Measurements from ENCODE around the gene GBX2. TPM values are rescaled to one million over a fixed set of nuclear protein-coding genes. Genes with fewer than 3 reads are reported as not detected.

The GBX2 gene
- total and polyA plus RNA-seq, 2 experiments from 2014 or later, result 0.99 to 1.3 TPM

GRCh38 chr2:236175548-236176150 is 7.5 kb upstream of the GBX2 start:
- no peak for DNase-seq (ENCODE audit: low spot score)
- peaks cover 8% of the 10 kb centered on the region; the same call in 1 of the 2 replicates for H4K20me1 ChIP-seq (replicated peaks; ENCODE audit: insufficient read depth)
- no peak for ATAC-seq
- no peak overlapping the region for H3K4me3 ChIP-seq
- no peak for TF ChIP-seq EZH2phosphoT487 (IDR thresholded peaks at IDR 0.05; ENCODE audit: unreplicated experiment)
- no peak for TF ChIP-seq JUNB (IDR thresholded peaks at IDR 0.05; ENCODE audit: unreplicated experiment)
- TF ChIP-seq, protein P1, sequence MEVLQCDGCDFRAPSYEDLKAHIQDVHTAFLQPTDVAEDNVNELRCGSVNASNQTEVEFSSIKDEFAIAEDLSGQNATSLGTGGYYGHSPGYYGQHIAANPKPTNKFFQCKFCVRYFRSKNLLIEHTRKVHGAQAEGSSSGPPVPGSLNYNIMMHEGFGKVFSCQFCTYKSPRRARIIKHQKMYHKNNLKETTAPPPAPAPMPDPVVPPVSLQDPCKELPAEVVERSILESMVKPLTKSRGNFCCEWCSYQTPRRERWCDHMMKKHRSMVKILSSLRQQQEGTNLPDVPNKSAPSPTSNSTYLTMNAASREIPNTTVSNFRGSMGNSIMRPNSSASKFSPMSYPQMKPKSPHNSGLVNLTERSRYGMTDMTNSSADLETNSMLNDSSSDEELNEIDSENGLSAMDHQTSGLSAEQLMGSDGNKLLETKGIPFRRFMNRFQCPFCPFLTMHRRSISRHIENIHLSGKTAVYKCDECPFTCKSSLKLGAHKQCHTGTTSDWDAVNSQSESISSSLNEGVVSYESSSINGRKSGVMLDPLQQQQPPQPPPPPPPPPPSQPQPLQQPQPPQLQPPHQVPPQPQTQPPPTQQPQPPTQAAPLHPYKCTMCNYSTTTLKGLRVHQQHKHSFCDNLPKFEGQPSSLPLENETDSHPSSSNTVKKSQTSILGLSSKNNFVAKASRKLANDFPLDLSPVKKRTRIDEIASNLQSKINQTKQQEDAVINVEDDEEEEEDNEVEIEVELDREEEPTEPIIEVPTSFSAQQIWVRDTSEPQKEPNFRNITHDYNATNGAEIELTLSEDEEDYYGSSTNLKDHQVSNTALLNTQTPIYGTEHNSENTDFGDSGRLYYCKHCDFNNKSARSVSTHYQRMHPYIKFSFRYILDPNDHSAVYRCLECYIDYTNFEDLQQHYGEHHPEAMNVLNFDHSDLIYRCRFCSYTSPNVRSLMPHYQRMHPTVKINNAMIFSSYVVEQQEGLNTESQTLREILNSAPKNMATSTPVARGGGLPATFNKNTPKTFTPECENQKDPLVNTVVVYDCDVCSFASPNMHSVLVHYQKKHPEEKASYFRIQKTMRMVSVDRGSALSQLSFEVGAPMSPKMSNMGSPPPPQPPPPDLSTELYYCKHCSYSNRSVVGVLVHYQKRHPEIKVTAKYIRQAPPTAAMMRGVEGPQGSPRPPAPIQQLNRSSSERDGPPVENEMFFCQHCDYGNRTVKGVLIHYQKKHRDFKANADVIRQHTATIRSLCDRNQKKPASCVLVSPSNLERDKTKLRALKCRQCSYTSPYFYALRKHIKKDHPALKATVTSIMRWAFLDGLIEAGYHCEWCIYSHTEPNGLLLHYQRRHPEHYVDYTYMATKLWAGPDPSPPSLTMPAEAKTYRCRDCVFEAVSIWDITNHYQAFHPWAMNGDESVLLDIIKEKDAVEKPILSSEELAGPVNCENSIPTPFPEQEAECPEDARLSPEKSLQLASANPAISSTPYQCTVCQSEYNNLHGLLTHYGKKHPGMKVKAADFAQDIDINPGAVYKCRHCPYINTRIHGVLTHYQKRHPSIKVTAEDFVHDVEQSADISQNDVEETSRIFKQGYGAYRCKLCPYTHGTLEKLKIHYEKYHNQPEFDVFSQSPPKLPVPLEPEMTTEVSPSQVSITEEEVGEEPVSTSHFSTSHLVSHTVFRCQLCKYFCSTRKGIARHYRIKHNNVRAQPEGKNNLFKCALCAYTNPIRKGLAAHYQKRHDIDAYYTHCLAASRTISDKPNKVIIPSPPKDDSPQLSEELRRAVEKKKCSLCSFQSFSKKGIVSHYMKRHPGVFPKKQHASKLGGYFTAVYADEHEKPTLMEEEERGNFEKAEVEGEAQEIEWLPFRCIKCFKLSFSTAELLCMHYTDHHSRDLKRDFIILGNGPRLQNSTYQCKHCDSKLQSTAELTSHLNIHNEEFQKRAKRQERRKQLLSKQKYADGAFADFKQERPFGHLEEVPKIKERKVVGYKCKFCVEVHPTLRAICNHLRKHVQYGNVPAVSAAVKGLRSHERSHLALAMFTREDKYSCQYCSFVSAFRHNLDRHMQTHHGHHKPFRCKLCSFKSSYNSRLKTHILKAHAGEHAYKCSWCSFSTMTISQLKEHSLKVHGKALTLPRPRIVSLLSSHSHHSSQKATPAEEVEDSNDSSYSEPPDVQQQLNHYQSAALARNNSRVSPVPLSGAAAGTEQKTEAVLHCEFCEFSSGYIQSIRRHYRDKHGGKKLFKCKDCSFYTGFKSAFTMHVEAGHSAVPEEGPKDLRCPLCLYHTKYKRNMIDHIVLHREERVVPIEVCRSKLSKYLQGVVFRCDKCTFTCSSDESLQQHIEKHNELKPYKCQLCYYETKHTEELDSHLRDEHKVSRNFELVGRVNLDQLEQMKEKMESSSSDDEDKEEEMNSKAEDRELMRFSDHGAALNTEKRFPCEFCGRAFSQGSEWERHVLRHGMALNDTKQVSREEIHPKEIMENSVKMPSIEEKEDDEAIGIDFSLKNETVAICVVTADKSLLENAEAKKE (CRISPR knock-in tag; IDR thresholded peaks at IDR 0.05), result no peak
- TF ChIP-seq POLR2AphosphoS5 (IDR thresholded peaks at IDR 0.05; ENCODE audit: low read depth), result no peak
- TF ChIP-seq ETS1 (IDR thresholded peaks at IDR 0.05), result no peak
- TF ChIP-seq STAT1 (IDR thresholded peaks at IDR 0.05; ENCODE audit: unreplicated experiment), result no peak
- H3K9me2 ChIP-seq (ENCODE audit: insufficient read depth), result no peaks in the 10 kb centered on the region
- H3K79me2 ChIP-seq (replicated peaks; ENCODE audit: insufficient read depth), result no peaks in the 10 kb centered on the region
- no peak overlapping the region for H3K4me2 ChIP-seq
- H3K27ac Mint-ChIP-seq, result no peak overlapping the region
- H3K4me1 Mint-ChIP-seq, result peaks cover 63% of the 10 kb centered on the region
- H3K27ac ChIP-seq (ENCODE audit: low read depth), result no peak overlapping the region
- peaks cover 88% of the 10 kb centered on the region for H3K27me3 Mint-ChIP-seq (ENCODE audit: insufficient read depth, low read depth, poor library complexity)
- peaks cover 21% of the 10 kb centered on the region; the same call in 1 of the 2 replicates for H3F3A ChIP-seq (replicated peaks; ENCODE audit: low read depth)
- H3K36me3 Mint-ChIP-seq (ENCODE audit: low read depth), result no peaks in the 10 kb centered on the region
- H2AFZ ChIP-seq, result no peak overlapping the region
- H3K36me3 ChIP-seq (ENCODE audit: insufficient read depth), result no peaks in the 10 kb centered on the region
- H3K4me3 Mint-ChIP-seq, result no peak overlapping the region
- no peaks in the 10 kb centered on the region; the same call in 2 of the 3 replicates for H3K9me3 Mint-ChIP-seq
- H3K27me3 ChIP-seq (ENCODE audit: insufficient read depth), result peaks cover 98% of the 10 kb centered on the region
- peaks cover 59% of the 10 kb centered on the region for H3K4me1 ChIP-seq (ENCODE audit: insufficient read depth)
